Measurements from ENCODE around the gene FN1. TPM values are rescaled to one million over a fixed set of nuclear protein-coding genes. Genes with fewer than 3 reads are reported as not detected.

Gene FN1
- total RNA-seq, 1 donor from 2014 or later = 962 TPM

DNA sequence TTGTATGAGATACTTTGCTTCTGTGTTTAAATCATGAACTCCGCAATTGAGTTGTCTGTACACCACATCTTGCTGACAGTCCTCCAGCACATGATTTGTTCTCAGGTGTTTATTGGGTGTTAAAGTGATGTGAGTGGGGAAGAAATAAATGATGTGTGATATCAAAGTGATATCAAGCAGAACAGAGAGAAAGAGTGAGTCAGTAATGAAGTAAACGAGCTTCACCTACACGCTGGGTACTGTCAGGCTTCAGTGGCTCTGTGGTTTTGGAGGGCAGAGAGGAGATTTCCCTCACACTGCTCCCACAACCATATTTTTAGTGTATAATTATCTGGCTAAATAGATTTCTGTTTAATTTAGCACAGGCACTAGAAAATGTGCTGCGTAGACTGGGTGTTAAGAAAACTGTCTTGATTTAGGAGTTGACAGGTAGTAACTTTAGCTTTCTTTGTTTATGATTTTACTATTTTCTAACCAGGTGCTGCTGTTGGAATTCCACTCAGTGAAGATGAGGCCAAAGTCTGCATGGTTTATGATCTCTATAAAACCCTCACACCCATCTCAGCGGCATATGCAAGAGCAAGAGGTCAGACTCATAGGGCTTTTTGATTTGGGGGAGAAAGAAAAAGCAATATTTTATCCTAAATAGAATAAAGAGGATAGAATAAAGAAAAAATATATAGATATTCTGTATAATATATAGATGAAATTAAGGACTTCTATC is 102.8 kb downstream of the FN1 start:
- no peak overlapping the region for H3K4me3 ChIP-seq (ENCODE audit: low read depth, low read length)
- DNase-seq (ENCODE audit: low read depth) = peak; percentile 85
- TF ChIP-seq, protein P1, sequence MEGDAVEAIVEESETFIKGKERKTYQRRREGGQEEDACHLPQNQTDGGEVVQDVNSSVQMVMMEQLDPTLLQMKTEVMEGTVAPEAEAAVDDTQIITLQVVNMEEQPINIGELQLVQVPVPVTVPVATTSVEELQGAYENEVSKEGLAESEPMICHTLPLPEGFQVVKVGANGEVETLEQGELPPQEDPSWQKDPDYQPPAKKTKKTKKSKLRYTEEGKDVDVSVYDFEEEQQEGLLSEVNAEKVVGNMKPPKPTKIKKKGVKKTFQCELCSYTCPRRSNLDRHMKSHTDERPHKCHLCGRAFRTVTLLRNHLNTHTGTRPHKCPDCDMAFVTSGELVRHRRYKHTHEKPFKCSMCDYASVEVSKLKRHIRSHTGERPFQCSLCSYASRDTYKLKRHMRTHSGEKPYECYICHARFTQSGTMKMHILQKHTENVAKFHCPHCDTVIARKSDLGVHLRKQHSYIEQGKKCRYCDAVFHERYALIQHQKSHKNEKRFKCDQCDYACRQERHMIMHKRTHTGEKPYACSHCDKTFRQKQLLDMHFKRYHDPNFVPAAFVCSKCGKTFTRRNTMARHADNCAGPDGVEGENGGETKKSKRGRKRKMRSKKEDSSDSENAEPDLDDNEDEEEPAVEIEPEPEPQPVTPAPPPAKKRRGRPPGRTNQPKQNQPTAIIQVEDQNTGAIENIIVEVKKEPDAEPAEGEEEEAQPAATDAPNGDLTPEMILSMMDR (conservative IDR thresholded peaks at IDR 0.05; ENCODE audit: low read depth, low read length) = no peak

DNA sequence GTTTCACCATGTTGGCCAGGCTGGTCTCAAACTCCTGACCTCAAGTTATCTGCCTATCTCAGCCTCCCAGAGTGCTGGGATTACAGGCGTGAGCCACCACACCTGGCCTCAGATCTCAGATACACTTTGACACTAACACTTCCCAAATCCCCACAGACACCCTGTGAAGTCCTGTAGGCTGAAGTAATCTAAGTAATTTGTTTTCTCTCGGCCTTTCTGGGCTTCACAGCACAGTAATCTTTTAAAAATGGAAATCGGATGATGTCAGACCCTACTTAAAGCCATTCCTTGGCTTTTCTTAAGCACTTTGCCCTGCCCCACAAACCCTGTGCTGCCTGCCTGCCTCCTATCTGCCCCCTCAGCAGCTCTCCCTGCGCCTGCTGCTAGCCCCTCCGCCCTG is 107.8 kb downstream of the FN1 start:
- DNase-seq (ENCODE audit: low read depth) = no peak
- TF ChIP-seq, protein P1 (conservative IDR thresholded peaks at IDR 0.05; ENCODE audit: low read depth, low read length) = no peak
- H3K4me3 ChIP-seq (ENCODE audit: low read depth, low read length) = no peak overlapping the region

DNA sequence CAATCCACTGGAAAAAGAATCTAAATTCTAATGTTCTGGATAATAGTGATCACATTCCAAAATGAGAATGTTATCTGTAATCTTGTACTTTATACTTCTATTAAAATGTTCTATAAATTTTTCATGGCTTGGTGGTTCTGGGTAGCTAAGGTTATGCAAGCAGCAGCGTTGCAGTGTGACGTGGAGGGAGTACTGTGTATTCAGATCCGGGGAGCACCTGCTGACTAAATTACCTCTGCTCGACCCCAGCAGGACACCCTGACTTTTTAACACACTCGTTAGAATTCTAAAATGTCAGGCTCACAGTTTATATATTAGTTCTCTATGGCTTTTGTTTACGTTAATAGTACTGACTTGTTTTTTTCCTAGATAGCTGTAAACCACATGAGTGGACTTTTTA is 111.1 kb downstream of the FN1 start:
- no peak overlapping the region for H3K4me3 ChIP-seq (ENCODE audit: low read depth, low read length)
- TF ChIP-seq, protein P1 (conservative IDR thresholded peaks at IDR 0.05; ENCODE audit: low read depth, low read length) = no peak
- no peak for DNase-seq (ENCODE audit: low read depth)

DNA sequence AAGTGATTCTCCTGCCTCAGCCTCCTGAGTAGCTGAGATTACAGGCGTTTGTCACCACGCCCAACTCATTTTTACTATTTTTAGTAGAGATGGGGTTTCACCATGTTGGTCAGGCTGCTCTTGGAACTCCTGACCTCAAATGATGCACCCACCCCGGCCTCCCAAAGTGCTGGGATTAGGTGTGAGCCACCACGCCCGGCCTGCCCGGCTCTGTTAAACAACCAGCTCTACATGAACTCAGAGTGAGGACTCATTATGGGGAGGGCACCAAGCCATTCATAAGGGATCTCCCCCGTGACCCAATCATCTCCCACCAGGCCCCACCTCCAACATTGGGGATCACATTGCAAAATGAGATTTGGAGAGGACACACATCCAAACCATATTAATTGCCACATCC is 115.2 kb downstream of the FN1 start:
- TF ChIP-seq, protein P1 (conservative IDR thresholded peaks at IDR 0.05; ENCODE audit: low read depth, low read length) = no peak
- H3K4me3 ChIP-seq (ENCODE audit: low read depth, low read length) = no peak overlapping the region
- DNase-seq (ENCODE audit: low read depth) = no peak

DNA sequence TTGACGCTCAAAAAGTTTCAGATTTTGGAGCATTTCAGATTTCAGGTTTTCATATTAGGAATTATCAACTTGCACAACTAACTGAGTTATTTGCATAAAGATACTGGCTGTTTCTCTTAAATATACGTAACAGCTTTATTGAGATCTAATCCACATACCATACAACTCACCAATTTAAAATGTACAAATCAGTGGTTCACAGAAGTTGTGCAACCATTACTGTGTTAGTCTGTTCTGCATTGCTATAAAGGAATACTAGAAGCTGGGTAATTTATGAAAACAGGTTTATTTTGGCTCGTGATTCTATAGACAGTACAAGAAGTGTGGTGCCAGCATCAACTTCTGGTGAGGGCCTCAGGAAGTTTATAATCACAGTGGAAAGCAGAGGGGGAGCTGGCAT is 115.8 kb downstream of the FN1 start:
- no peak overlapping the region for H3K4me3 ChIP-seq (ENCODE audit: low read depth, low read length)
- TF ChIP-seq, protein P1 (conservative IDR thresholded peaks at IDR 0.05; ENCODE audit: low read depth, low read length) = no peak

DNA sequence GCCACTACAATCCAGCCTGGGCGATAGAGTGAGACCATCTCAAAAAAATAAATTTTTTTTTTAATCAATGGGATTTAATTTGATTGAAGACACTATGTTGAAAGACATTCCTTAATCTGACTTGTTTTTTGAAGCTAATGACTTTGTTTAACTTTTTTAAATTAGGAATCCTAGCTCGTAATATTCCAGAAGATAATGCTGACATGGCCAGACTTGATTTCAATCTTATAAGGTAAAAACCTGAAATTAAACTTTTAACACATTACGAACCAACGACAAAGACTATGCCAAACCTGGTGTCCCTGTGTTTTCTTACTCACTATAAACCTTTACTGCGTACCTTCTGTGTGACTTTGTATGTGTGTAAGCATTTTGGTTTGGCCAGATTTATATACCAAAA is 116.4 kb downstream of the FN1 start:
- DNase-seq (ENCODE audit: low read depth) = no peak
- no peak overlapping the region for H3K4me3 ChIP-seq (ENCODE audit: low read depth, low read length)
- TF ChIP-seq, protein P1 (conservative IDR thresholded peaks at IDR 0.05; ENCODE audit: low read depth, low read length) = no peak

More for the DNA sequence above, 115.8 kb downstream of the FN1 start:
- DNase-seq (ENCODE audit: low read depth) = no peak

DNA sequence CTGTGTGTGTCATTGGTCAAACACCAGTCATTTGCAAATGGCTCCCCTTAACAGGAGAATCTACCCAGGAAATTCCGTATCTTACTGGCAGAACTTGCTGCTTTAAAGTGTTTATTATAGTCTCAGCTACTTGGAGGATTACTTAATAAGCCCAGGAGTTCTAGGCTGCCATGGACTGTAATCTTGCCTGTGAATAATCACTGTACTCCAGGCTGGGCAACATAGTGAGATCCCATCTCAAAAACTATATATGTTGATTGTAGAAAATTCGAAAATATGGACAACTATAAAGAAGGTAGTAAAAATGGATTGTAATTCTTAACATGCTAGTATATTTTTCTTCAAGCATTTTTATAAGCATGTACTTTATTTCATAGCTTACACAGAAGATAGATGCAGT is 119.5 kb downstream of the FN1 start:
- no peak overlapping the region for H3K4me3 ChIP-seq (ENCODE audit: low read depth, low read length)
- no peak for DNase-seq (ENCODE audit: low read depth)
- TF ChIP-seq, protein P1 (conservative IDR thresholded peaks at IDR 0.05; ENCODE audit: low read depth, low read length) = no peak
